Pons (tissue), 1 donor: Measurements from ENCODE around the gene MED13L.

Experiments used
- DNase-seq: peaks from one replicate; pipeline ENCODE4 v3.0.0-alpha.2; 2016; ENCODE audit warnings: low spot score

Gene MED13L

DNA sequence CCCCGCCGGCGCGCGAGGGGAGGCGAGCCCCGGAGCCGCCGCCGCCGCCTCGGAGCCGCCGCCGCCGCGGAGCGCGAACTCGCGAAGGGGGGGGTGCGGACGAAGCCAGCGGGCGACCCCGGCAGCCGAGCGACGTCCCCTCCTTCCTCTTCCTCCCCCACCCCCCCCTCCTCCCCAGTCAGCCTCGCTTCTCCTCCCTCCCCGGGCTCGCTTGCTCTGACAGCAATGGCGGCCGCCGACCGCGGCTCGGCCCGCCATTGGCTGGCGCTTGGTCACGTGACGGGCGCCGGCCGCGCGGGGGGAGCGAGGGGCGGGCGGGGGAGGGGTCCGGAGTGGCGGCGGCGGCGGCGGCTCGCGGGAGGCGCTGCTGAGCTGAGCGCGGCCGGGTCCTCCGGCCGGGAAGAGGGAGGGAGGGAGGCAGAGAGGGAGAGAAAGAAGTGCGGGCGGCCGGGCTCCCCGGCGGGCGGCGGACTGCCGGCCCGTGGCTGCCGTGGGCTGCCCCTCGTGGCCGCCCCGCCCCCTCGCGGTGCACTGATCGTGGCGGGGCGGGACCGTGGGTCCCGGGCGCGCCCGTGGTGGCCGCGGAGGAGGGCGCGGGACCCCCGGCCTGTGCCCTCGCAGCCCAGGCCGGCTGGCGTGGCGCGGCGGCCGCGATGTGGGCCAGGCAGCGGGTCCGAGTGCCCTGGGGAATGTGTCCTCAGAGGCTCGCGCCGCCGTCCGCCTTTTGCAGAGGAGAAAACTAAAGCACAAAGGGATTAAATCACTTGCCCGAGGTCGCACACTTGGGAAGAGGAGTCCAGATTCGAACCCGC lies at the start of gene MED13L:
MED13L (minus strand) TSS at position 227 of the 812 bp plus-strand sequence. CDS start 562 bp downstream, outside the sequence.
- DNase-seq, result peak; percentile 85

DNA sequence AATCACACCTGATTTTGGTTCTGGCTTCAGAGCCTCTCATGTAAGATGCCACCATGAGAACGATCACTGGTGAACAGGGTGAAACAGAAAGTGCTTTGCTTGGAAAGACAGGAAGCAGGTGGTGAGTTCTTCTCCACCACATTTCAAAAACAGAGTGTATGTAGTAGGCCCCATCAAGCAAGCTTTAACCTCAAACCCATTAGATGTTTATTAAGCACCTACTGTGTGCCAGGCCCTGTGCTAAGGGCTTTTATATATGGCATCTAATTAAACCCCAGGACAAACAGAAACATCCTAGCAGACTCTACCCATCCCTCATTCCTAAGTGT lies 47.8 kb upstream of the MED13L start:
- DNase-seq, result no peak

DNA sequence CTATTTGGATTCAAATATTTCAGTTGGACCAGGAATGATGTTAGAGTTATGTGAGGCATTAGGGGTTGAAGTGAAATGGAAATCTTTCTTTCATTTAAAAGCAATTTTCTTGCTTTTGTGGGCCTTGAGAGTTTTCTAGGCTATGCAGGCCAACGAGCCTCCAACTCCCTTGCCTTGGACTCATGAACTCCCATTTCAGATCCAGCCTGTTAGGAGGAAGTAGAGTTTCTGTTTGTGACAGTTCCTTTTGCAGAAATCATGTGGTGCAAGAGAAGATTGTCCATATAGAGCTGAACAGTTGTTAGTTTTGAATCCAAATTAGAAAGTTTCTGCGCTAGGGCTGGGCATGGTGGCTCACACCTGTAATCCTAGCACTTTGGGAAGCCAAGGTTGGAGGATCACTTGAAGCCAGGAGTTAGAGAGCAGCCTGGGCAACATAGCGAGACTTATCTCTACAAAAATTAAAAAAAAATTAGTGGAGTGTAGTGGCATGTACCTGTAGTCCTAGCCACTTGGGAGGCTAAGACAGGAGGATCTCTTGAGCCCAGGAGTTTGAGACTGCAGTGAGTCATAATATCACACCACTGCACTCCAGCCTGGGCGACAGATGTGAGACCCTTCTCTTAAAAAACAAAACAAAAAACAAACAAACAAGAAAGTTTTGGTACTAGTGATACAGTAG lies 47.3 kb upstream of the MED13L start:
- DNase-seq, result peak; percentile 59

DNA sequence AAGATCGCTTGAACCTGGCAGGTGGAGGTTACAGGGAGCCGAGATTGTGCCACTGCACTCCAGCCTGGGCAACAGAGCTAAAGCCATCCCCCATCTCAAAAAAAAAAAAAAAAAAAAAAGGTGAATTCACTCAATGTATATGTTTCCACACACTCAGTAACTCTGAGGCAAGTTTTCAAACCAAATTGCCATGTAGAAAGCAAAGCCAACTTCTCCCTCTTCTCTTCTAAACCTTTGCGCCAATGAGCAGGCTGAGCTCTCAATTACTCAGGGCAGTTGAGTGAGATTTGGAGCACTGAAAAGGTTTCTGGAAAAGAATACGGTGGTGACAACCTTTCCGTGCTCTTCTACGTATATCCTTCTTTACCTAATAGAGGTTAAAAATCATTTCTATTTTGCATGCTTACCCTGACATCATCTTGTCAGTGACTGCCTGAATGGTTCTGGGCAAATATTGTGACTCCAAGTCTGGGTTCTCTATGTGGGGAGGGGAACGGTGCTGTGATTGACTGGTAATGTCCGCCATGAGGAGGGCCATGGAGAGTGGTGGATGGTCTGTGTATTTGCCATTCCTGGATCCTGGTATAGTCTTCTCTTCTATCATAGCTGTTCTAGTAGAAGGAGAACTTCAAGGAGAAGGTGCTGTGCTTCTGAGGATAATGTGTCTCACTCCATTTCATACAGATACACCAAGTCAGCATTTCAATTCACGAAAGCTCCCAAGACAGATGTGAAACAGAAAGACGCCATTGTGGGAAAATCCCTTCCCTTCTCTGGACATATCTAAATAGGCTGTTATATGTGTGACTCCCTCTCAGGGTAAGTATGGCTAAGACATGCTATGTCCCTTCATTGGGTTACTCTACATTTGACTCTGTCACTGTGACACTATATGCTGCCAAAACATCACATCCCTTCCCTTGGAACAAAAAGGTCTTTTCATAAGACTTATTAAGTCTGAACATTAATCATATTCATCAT lies 46.2 kb upstream of the MED13L start:
- no peak for DNase-seq

DNA sequence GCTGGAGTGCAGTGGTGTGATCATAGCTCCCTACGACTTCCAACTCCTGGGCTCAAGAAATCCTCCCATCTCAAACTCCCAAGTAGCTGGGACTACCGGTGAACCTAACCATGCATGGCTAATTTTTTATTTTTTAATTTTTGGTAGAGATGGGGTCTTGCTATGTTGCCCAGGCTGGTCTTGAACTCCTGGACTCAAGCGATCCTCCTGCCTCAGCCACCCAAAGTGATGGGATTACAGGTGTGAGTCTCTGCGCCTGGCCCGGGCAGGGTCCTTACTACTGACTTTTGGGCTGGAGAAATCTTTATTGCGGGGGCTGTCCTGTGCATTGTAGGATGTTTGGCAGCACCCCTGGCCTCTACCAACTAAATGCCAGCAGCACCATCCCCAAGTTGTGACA lies 44.4 kb upstream of the MED13L start:
- no peak for DNase-seq

GRCh38 chr12:116320791-116321217 lies 43.3 kb upstream of the MED13L start:
- no peak for DNase-seq

- peak; percentile 78 for DNase-seq
Observed at GRCh38 chr12:116319898-116320621, 42.6 kb upstream of the MED13L start.

DNA sequence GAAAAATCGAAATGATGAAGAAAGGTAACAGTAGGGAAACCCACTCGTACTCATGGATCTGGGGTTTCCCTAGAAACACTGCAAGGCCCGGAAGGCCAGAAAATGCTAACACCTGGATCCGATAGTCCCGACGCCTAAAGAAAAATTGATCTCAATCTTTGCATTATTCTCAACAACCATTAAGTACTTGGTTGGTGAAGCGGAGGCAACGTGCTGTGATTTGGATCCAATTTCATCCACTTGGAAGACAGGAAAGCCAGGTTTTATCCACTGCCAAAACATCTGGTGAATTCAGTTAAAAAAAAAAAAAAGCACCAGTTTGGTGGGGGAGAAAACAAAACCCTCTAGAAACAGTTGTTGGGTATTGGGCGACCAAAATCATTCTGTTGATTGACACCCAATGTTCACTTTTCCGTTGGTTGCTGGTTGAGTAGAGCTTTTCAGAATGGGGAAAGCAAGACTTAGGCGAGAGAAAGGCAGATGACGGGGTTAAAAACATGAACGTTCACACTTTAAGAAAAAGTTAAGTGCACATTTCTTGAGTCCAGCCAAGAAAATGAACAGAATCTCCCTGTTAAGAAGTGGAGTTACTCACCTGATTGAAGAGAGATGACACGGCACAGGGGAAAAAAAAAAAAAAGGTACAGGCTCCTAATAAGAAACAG lies 41.9 kb upstream of the MED13L start:
- DNase-seq, result no peak

GRCh38 chr12:116318576-116319232 lies 41.2 kb upstream of the MED13L start:
- no peak for DNase-seq

- DNase-seq, result no peak
Observed at GRCh38 chr12:116317986-116318575, 40.6 kb upstream of the MED13L start.

DNA sequence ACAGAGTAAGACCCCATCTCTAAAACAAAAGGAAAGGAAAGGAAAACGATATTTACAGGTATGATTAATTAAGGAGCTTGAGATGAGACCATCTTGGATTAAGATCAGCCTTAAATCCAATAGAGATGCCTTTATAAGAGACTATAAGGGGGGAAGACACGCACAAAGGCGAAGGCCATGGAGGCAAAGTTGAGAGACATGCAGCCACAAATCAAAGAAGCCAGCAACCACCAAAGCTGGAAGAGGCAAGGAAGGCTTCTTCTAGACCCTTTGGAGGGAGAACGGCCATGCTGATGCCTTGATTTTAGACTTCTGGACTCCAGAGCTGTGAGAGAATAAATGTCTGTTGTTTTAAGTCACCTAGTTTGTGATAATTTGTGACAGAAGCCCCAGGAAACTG lies 39.6 kb upstream of the MED13L start:
- no peak for DNase-seq

GRCh38 chr12:116314477-116314876 lies 37.0 kb upstream of the MED13L start:
- no peak for DNase-seq

DNA sequence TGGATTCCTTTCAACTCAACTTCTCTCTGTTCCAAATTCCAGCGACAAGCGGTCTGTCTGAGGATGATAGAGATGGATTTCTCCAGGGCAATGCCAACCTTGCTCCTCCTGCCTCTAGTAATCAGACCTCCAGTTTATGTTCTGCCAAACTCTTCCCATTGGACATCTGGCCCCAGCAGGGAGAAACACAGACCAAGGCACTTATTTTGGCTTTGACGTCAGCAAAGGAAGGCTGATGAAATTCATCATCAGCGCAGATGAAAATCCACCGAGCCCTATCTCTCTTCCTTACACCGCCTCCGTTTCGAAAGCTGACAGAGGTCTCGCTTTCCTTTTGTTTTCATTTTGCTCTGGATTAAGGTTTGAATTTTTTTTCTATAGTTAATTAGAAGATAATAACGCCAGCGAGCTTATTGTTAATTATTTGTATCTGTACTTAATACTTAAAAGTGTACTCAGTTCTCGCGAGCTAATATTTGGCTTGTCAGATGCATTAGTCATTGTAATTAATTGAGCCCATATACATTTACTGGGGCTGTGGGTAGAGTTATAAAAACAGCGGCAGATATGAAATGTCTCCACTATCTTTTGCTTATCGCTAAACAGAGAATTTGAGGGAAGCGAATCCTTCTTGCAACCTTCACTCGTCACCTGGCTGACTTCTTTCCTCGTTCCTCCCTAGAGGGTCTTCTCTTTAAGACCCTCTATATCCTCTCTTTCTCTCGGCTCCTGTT lies 35.9 kb upstream of the MED13L start:
- DNase-seq, result no peak

- no peak for DNase-seq
Observed at GRCh38 chr12:116310082-116310481, 32.6 kb upstream of the MED13L start.

GRCh38 chr12:116309343-116309742 lies 31.9 kb upstream of the MED13L start:
- DNase-seq, result no peak

GRCh38 chr12:116308647-116309046 lies 31.2 kb upstream of the MED13L start:
- no peak for DNase-seq

DNA sequence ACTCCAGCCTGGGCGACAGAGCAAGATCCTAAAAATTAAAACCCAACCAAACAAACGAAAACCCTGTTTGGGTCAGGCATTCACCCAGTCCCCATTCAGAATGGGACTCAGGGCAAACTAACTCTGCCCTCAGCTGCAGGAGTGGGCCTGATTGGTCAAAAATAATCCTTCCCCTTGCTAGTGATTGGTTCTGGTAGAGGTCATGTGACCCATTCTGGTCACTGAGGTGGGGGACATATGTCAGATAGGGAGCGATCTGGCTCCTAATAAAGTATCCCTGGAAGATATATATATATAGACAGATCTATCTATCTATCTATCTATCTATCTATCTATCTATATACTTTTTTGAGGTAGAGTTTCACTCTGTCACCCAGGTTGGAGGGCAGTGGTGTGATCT lies 29.5 kb upstream of the MED13L start:
- no peak for DNase-seq

- no peak for DNase-seq
Observed at GRCh38 chr12:116306506-116306905, 29.0 kb upstream of the MED13L start.

GRCh38 chr12:116304621-116305020 lies 27.1 kb upstream of the MED13L start:
- DNase-seq, result no peak
